Caco-2 (cell line): Measurements from ENCODE around the gene CPEB1. TPM values are rescaled to one million over a fixed set of nuclear protein-coding genes. Genes with fewer than 3 reads are reported as not detected.

Experiments
- Bru-seq: library from RNA; stranded (reverse); fragments of 400-500 nt; gene quantifications from one replicate; lab custom pipeline; 2021; lab: Mats Ljungman, UMichigan
- BruChase-seq, 2 experiments: library from RNA; stranded (reverse); fragments of 400-500 nt; gene quantifications; one replicate each; lab custom pipeline; 2021; lab: Mats Ljungman, UMichigan
- BruUV-seq: library from RNA; stranded (reverse); fragments of 400-500 nt; replicated peaks from 2 replicates; lab custom pipeline; 2021; lab: Mats Ljungman, UMichigan
- CTCF ChIA-PET: fragments of 300-600 bp; sonication (Branson Sonifier 250); formaldehyde crosslinking; loops from one replicate; lab custom pipeline; 2022; ENCODE audit warnings: antibody characterized with exemption; lab: Charles Lee
- POLR2A ChIA-PET: fragments of 300-600 bp; sonication (Branson Sonifier 250); formaldehyde crosslinking; loops from one replicate; lab custom pipeline; 2022; ENCODE audit warnings: antibody characterized with exemption; lab: Charles Lee
- DNase-seq, 2 experiments: peaks; one replicate each; pipeline versions ENCODE4 v3.0.0 to v3.0.0-alpha.2; 2020 to 2022
- H3K27me3 ChIP-seq: replicated peaks from 2 replicates; pipeline ENCODE4 v1.6.0; 2011; ENCODE audit warnings: low read length; ENCODE audit not compliant: control insufficient read depth, insufficient read depth
- H3K36me3 ChIP-seq: 2 replicates; pipeline ENCODE4 v1.5.1; 2011; ENCODE audit warnings: low read length; ENCODE audit not compliant: control insufficient read depth, insufficient read depth
- H3K4me1 ChIP-seq: fragments of 250-450 bp; sonication (Bioruptor Pico); 2 replicates; pipeline ENCODE4 v1.5.1; 2020; ENCODE audit warnings: mild to moderate bottlenecking
- H3K4me3 ChIP-seq: 2 replicates; pipeline ENCODE4 v1.5.1; 2011; ENCODE audit warnings: low read depth, mild to moderate bottlenecking, control low read depth, low read length
- H3K9me3 ChIP-seq: fragments of 250-450 bp; sonication (Bioruptor Pico); 2 replicates; pipeline ENCODE4 v1.5.1; 2020; ENCODE audit warnings: mild to moderate bottlenecking, moderate library complexity
- H3K27ac Mint-ChIP-seq: one replicate; pipeline ENCODE4 v1.8.0; 2022; ENCODE audit warnings: mixed read lengths; ENCODE audit not compliant: unreplicated experiment
- H3K27me3 Mint-ChIP-seq: one replicate; pipeline ENCODE4 v1.8.0; 2022; ENCODE audit warnings: mixed read lengths; ENCODE audit not compliant: insufficient read depth, unreplicated experiment
- H3K36me3 Mint-ChIP-seq: one replicate; pipeline ENCODE4 v1.8.0; 2022; ENCODE audit warnings: mild to moderate bottlenecking, mixed read lengths; ENCODE audit not compliant: insufficient read depth, unreplicated experiment
- H3K4me1 Mint-ChIP-seq: one replicate; pipeline ENCODE4 v1.8.0; 2022; ENCODE audit warnings: low read depth, mixed read lengths; ENCODE audit not compliant: unreplicated experiment
- H3K4me3 Mint-ChIP-seq: one replicate; pipeline ENCODE4 v1.8.0; 2022; ENCODE audit warnings: mild to moderate bottlenecking, moderate library complexity, mixed read lengths; ENCODE audit not compliant: unreplicated experiment
- H3K9me3 Mint-ChIP-seq: one replicate; pipeline ENCODE4 v1.8.0; 2022; ENCODE audit warnings: mixed read lengths; ENCODE audit not compliant: unreplicated experiment
- CTCF ChIP-seq, 2 experiments: fragments of 200-600 bp in 1 of 2; IDR thresholded peaks; 1 replicate in 1 of 2; 2 replicates in 1 of 2; pipeline versions ENCODE4 v1.5.1 to v1.8.0; 2011 to 2022; ENCODE audit warnings: antibody characterized with exemption in 1 of 2, control low read depth in 1 of 2, inconsistent platforms in 1 of 2, low read depth in 1 of 2, low read length in 1 of 2, mild to moderate bottlenecking in 1 of 2, moderate library complexity in 1 of 2; ENCODE audit not compliant: insufficient read depth in 1 of 2, severe bottlenecking in 1 of 2, unreplicated experiment in 1 of 2
- intact Hi-C: fragments of 100-400 bp; cut with micrococcal nuclease; formaldehyde crosslinking; loops from one replicate; pipeline ENCODE4 v1.10.0; 2022; ENCODE audit not compliant: unreplicated experiment
- long read RNA-seq: library from polyadenylated mRNA; stranded (forward); transcript quantifications from one replicate; pipeline ENCODE4 v2.0.0, GENCODE V29; 2022
- total RNA-seq: library from RNA; stranded (reverse); gene quantifications from 2 replicates; pipeline ENCODE4 v1.2.3, GENCODE V29; 2022

The CPEB1 gene
- total RNA-seq (0.82 and 1.6 TPM in 2 replicates), Bru-seq, nascent RNA (percentile 6 among the genes with signal in this experiment), BruChase-seq, experiment 1, labeled RNA remaining after a 2-hour chase (percentile 8 among the genes with signal in this experiment), BruChase-seq, experiment 2, labeled RNA remaining after a 6-hour chase (percentile 9 among the genes with signal in this experiment)
- long read RNA-seq, partial matches to known transcripts = 0 of 2 reads
- long read RNA-seq, other reads (novel, unspliced or antisense) = 2 of 2 reads

GRCh38 chr15:82647045-82647834 is at the start of gene CPEB1:
CPEB1 (minus strand) TSS chr15:82647363; CDS start chr15:82628459, 18,904 bp downstream.
- Mint-ChIP-seq H3K4me3 (no peak within 1 kb of the TSS), H3K36me3 (no peaks in the 10 kb centered on the region), H3K27ac (no peak within 1 kb of the TSS), H3K4me1 (no peaks in the 10 kb centered on the region), H3K9me3 (no peaks in the 10 kb centered on the region), H3K27me3 (peaks cover 10% of the 10 kb centered on the region)
- Histone ChIP-seq H3K27me3 (no peaks in the 10 kb centered on the region), H3K4me3 (no peak within 1 kb of the TSS), H3K36me3 (no peaks in the 10 kb centered on the region), H3K4me1 (no peaks in the 10 kb centered on the region), H3K9me3 (no peaks in the 10 kb centered on the region)
- ChIA-PET CTCF (no interaction called here), POLR2A (no interaction called here)
- no peak for TF ChIP-seq CTCF (IDR thresholded peaks at IDR 0.05; ENCODE audit: insufficient read depth in 1 of 2, low read depth in 1 of 2, low read length in 1 of 2, severe bottlenecking in 1 of 2, unreplicated experiment in 1 of 2)
- no peak for DNase-seq
- no TSS peak for BruUV-seq
- intact Hi-C loops = no loop called here

GRCh38 chr15:82692171-82692570 is 45.0 kb upstream of the CPEB1 start:
- Mint-ChIP-seq H3K36me3 (no peaks in the 10 kb centered on the region), H3K27ac (no peak overlapping the region)
- POLR2A ChIA-PET = no interaction called here

More at GRCh38 chr15:82692171-82692570, 45.0 kb upstream of the CPEB1 start:
- no peak overlapping the region for H3K4me3 Mint-ChIP-seq
- TF ChIP-seq CTCF (IDR thresholded peaks at IDR 0.05; ENCODE audit: insufficient read depth in 1 of 2, low read depth in 1 of 2, low read length in 1 of 2, severe bottlenecking in 1 of 2, unreplicated experiment in 1 of 2) = no peak
- H3K4me3 ChIP-seq = no peak overlapping the region
- H3K36me3 ChIP-seq = no peaks in the 10 kb centered on the region
- BruUV-seq = no TSS peak
- H3K9me3 ChIP-seq = no peaks in the 10 kb centered on the region
- H3K27me3 ChIP-seq = no peaks in the 10 kb centered on the region
- no peak for DNase-seq
- peaks cover 4% of the 10 kb centered on the region for H3K27me3 Mint-ChIP-seq
- no peaks in the 10 kb centered on the region for H3K4me1 ChIP-seq
- no peaks in the 10 kb centered on the region for H3K4me1 Mint-ChIP-seq
- intact Hi-C loops = no loop called here
- CTCF ChIA-PET = no interaction called here
- no peaks in the 10 kb centered on the region for H3K9me3 Mint-ChIP-seq
